Stimulated activated CD4-positive, alpha-beta T cell treated with anti-CD3 and anti-CD28 coated beads, Interleukin-12 subunit alpha, Interleukin-12 subunit beta, amount 100 ng/mL, for 24 hours (primary cell): ENCODE measurements around the gene NARS2.
"Not testable (repeated sequence)": the region's sequence is repeated elsewhere in the genome, so short reads cannot be mapped to it uniquely, and the experiment has no call there.

Source experiments
- DNase-seq, 2 experiments: peaks; one replicate each; pipeline ENCODE4 v3.0.0-alpha.2; 2020; ENCODE audit warnings: low read depth in 2 of 2

NARS2 gene

GRCh38 chr11:78547931-78548705 is 26.5 kb downstream of the NARS2 start:
- DNase-seq = no peak

GRCh38 chr11:78542007-78542406 is 32.7 kb downstream of the NARS2 start:
- DNase-seq = no peak

GRCh38 chr11:78541537-78541936 is 33.1 kb downstream of the NARS2 start:
- no peak for DNase-seq

GRCh38 chr11:78540256-78540655 is 34.4 kb downstream of the NARS2 start:
- DNase-seq = no peak

GRCh38 chr11:78539506-78539905 is 35.2 kb downstream of the NARS2 start:
- DNase-seq = no peak

GRCh38 chr11:78536933-78537332 is 37.7 kb downstream of the NARS2 start:
- DNase-seq = no peak

- DNase-seq = no peak
Observed at GRCh38 chr11:78535920-78536319, 38.7 kb downstream of the NARS2 start.

GRCh38 chr11:78535027-78535426 is 39.6 kb downstream of the NARS2 start:
- DNase-seq = no peak

GRCh38 chr11:78533399-78533798 is 41.3 kb downstream of the NARS2 start:
- no peak for DNase-seq

- DNase-seq = no peak
Observed at GRCh38 chr11:78532991-78533390, 41.7 kb downstream of the NARS2 start.

GRCh38 chr11:78526497-78527146 is 48.0 kb downstream of the NARS2 start:
- DNase-seq = no peak

GRCh38 chr11:78525720-78526119 is 48.9 kb downstream of the NARS2 start:
- DNase-seq = no peak

GRCh38 chr11:78520230-78520629 is 54.4 kb downstream of the NARS2 start:
- no peak for DNase-seq

GRCh38 chr11:78516281-78516680 is 58.4 kb downstream of the NARS2 start:
- no peak for DNase-seq

- no peak for DNase-seq
Observed at GRCh38 chr11:78514922-78515502, 59.7 kb downstream of the NARS2 start.

GRCh38 chr11:78513085-78513484 is 61.6 kb downstream of the NARS2 start:
- not testable (repeated sequence) for DNase-seq

- no peak for DNase-seq
Observed at GRCh38 chr11:78510597-78510996, 64.1 kb downstream of the NARS2 start.

- no peak for DNase-seq
Observed at GRCh38 chr11:78510025-78510596, 64.6 kb downstream of the NARS2 start.

GRCh38 chr11:78504708-78505107 is 70.0 kb downstream of the NARS2 start:
- no peak for DNase-seq

GRCh38 chr11:78504181-78504580 is 70.5 kb downstream of the NARS2 start:
- DNase-seq = no peak

GRCh38 chr11:78499971-78500370 is 74.7 kb downstream of the NARS2 start:
- no peak for DNase-seq

GRCh38 chr11:78497293-78497692 is 77.4 kb downstream of the NARS2 start:
- no peak for DNase-seq
